ACC112 (cell line): ENCODE measurements around the gene RERE.

Experiments used
- H2AFZ ChIP-seq: fragments of 200-600 bp; sonication (generic); one replicate; pipeline ENCODE4 v1.6.0; 2017; ENCODE audit warnings: antibody characterized with exemption, low read length; ENCODE audit not compliant: unreplicated experiment
- H3K27ac ChIP-seq: fragments of 200-600 bp; sonication (generic); 2 replicates; pipeline ENCODE4 v1.5.1; 2014; ENCODE audit warnings: low read depth, mild to moderate bottlenecking, antibody characterized with exemption, low read length, moderate library complexity
- H3K27me3 ChIP-seq: fragments of 200-600 bp; sonication (generic); 2 replicates; pipeline ENCODE4 v1.6.1; 2014; ENCODE audit warnings: mild to moderate bottlenecking, antibody characterized with exemption, low read length, moderate library complexity, mixed read lengths; ENCODE audit not compliant: insufficient read depth
- H3K36me3 ChIP-seq: fragments of 200-600 bp; sonication (generic); 2 replicates; pipeline ENCODE4 v1.6.1; 2016; ENCODE audit warnings: mild to moderate bottlenecking, antibody characterized with exemption, low read length, moderate library complexity, mixed read lengths; ENCODE audit not compliant: insufficient read depth
- H3K4me1 ChIP-seq: fragments of 200-600 bp; sonication (generic); one replicate; pipeline ENCODE4 v1.6.1; 2016; ENCODE audit warnings: low read length, mixed read lengths; ENCODE audit not compliant: insufficient read depth, unreplicated experiment, control insufficient read depth
- H3K4me3 ChIP-seq: fragments of 200-600 bp; sonication (generic); 2 replicates; pipeline ENCODE4 v1.5.1; 2014; ENCODE audit warnings: mild to moderate bottlenecking, low read depth, low read length
- H3K79me2 ChIP-seq: fragments of 200-600 bp; sonication (generic); one replicate; pipeline ENCODE4 v1.6.0; 2016; ENCODE audit warnings: low read length; ENCODE audit not compliant: control insufficient read depth, unreplicated experiment, insufficient read depth

RERE gene

GRCh38 chr1:8339203-8339600, 478.2 kb downstream of the RERE start:
- no peak overlapping the region for H3K4me3 ChIP-seq
- no peak overlapping the region for H3K27ac ChIP-seq
- peaks cover 12% of the 10 kb centered on the region; the same call in 1 of the 2 replicates for H3K36me3 ChIP-seq
- peaks cover 11% of the 10 kb centered on the region for H3K4me1 ChIP-seq
- H2AFZ ChIP-seq = no peak overlapping the region
- no peaks in the 10 kb centered on the region for H3K79me2 ChIP-seq
- no peaks in the 10 kb centered on the region for H3K27me3 ChIP-seq

GRCh38 chr1:8338526-8339202, 478.8 kb downstream of the RERE start:
- H3K4me1 ChIP-seq = peaks cover 6% of the 10 kb centered on the region
- peaks cover 12% of the 10 kb centered on the region; the same call in 1 of the 2 replicates for H3K36me3 ChIP-seq
- no peak overlapping the region for H3K27ac ChIP-seq
- no peaks in the 10 kb centered on the region for H3K27me3 ChIP-seq
- H2AFZ ChIP-seq = no peak overlapping the region
- no peaks in the 10 kb centered on the region for H3K79me2 ChIP-seq
- no peak overlapping the region for H3K4me3 ChIP-seq

- H3K36me3 ChIP-seq = peaks cover 12% of the 10 kb centered on the region; the same call in 1 of the 2 replicates
- no peak overlapping the region for H2AFZ ChIP-seq
- no peak overlapping the region for H3K27ac ChIP-seq
- H3K4me1 ChIP-seq = peaks cover 2% of the 10 kb centered on the region
- H3K79me2 ChIP-seq = no peaks in the 10 kb centered on the region
- no peak overlapping the region for H3K4me3 ChIP-seq
- H3K27me3 ChIP-seq = no peaks in the 10 kb centered on the region
Measured at GRCh38 chr1:8337776-8338525, 479.5 kb downstream of the RERE start.

GRCh38 chr1:8335246-8335645, 482.2 kb downstream of the RERE start:
- H3K36me3 ChIP-seq = peaks cover 12% of the 10 kb centered on the region; the same call in 1 of the 2 replicates
- H3K4me3 ChIP-seq = no peak overlapping the region
- no peaks in the 10 kb centered on the region for H3K27me3 ChIP-seq
- H3K4me1 ChIP-seq = no peaks in the 10 kb centered on the region
- no peaks in the 10 kb centered on the region for H3K79me2 ChIP-seq
- H3K27ac ChIP-seq = no peak overlapping the region
- H2AFZ ChIP-seq = no peak overlapping the region

GRCh38 chr1:8334106-8334851, 483.2 kb downstream of the RERE start:
- H3K4me3 ChIP-seq = no peak overlapping the region
- peaks cover 12% of the 10 kb centered on the region; the same call in 1 of the 2 replicates for H3K36me3 ChIP-seq
- no peaks in the 10 kb centered on the region for H3K79me2 ChIP-seq
- no peaks in the 10 kb centered on the region for H3K27me3 ChIP-seq
- H3K27ac ChIP-seq = no peak overlapping the region
- H3K4me1 ChIP-seq = no peaks in the 10 kb centered on the region
- H2AFZ ChIP-seq = no peak overlapping the region

GRCh38 chr1:8333246-8333987, 484.0 kb downstream of the RERE start:
- no peaks in the 10 kb centered on the region for H3K27me3 ChIP-seq
- no peaks in the 10 kb centered on the region for H3K79me2 ChIP-seq
- no peak overlapping the region for H3K27ac ChIP-seq
- no peaks in the 10 kb centered on the region for H3K4me1 ChIP-seq
- H3K4me3 ChIP-seq = no peak overlapping the region
- no peak overlapping the region for H2AFZ ChIP-seq
- H3K36me3 ChIP-seq = peaks cover 12% of the 10 kb centered on the region; the same call in 1 of the 2 replicates

- Histone ChIP-seq H3K4me3 (no peak overlapping the region), H2AFZ (no peak overlapping the region), H3K79me2 (no peaks in the 10 kb centered on the region), H3K27me3 (no peaks in the 10 kb centered on the region), H3K27ac (no peak overlapping the region), H3K36me3 (peaks cover 7% of the 10 kb centered on the region; the same call in 1 of the 2 replicates), H3K4me1 (no peaks in the 10 kb centered on the region)
Measured at GRCh38 chr1:8332806-8333205, 484.6 kb downstream of the RERE start.

GRCh38 chr1:8330271-8331125, 486.9 kb downstream of the RERE start:
- no peak overlapping the region for H3K4me3 ChIP-seq
- H3K36me3 ChIP-seq = no peaks in the 10 kb centered on the region
- no peaks in the 10 kb centered on the region for H3K79me2 ChIP-seq
- H3K4me1 ChIP-seq = no peaks in the 10 kb centered on the region
- H3K27me3 ChIP-seq = no peaks in the 10 kb centered on the region
- H2AFZ ChIP-seq = no peak overlapping the region
- no peak overlapping the region for H3K27ac ChIP-seq

GRCh38 chr1:8329858-8330257, 487.6 kb downstream of the RERE start:
- Histone ChIP-seq H3K36me3 (no peaks in the 10 kb centered on the region), H3K27me3 (no peaks in the 10 kb centered on the region), H2AFZ (no peak overlapping the region), H3K4me1 (no peaks in the 10 kb centered on the region), H3K79me2 (no peaks in the 10 kb centered on the region), H3K27ac (no peak overlapping the region), H3K4me3 (no peak overlapping the region)
